GM23338 (cell line): ENCODE measurements around the gene PROX1.

Source experiments
- CREB1 ChIP-seq: fragments of 250-450 bp; sonication (Bioruptor Pico); IDR thresholded peaks from 2 replicates; pipeline ENCODE4 v1.5.0; 2020; ENCODE audit warnings: low read depth, mild to moderate bottlenecking, moderate library complexity
- EZH2 ChIP-seq: fragments of 200-600 bp; sonication (generic); IDR thresholded peaks from one replicate; pipeline ENCODE4 v1.8.0; 2017; ENCODE audit warnings: antibody characterized with exemption, mild to moderate bottlenecking, low read depth; ENCODE audit not compliant: unreplicated experiment
- EZH2phosphoT487 ChIP-seq: fragments of 200-600 bp; sonication (generic); IDR thresholded peaks from one replicate; pipeline ENCODE4 v1.8.1; 2018; ENCODE audit warnings: antibody characterized with exemption; ENCODE audit not compliant: unreplicated experiment
- JUNB ChIP-seq: IDR thresholded peaks from one replicate; pipeline ENCODE4 v1.6.1; 2016; ENCODE audit warnings: antibody characterized with exemption; ENCODE audit not compliant: unreplicated experiment
- POLR2AphosphoS5 ChIP-seq: IDR thresholded peaks from 2 replicates; pipeline ENCODE4 v1.6.1; 2016; ENCODE audit warnings: antibody characterized with exemption, low read depth
- REST ChIP-seq: IDR thresholded peaks from one replicate; pipeline ENCODE4 v1.6.1; 2018; ENCODE audit warnings: antibody characterized with exemption; ENCODE audit not compliant: unreplicated experiment
- STAT1 ChIP-seq: IDR thresholded peaks from one replicate; pipeline ENCODE4 v1.6.1; 2016; ENCODE audit warnings: antibody characterized with exemption; ENCODE audit not compliant: unreplicated experiment
- ZNF331 ChIP-seq: fragments of 250-450 bp; sonication (Bioruptor Pico); IDR thresholded peaks from 2 replicates; pipeline ENCODE4 v1.5.0; 2020; ENCODE audit warnings: low read depth, mild to moderate bottlenecking, moderate library complexity
- TF ChIP-seq, protein P1 (sequence below), 2 experiments: fragments of 200-600 bp in 1 of 2; sonication (generic) in 1 of 2; conservative IDR thresholded peaks; 2 replicates each; pipeline versions ENCODE4 v1.5.1 to v1.6.1; 2016 to 2017; ENCODE audit warnings: antibody characterized with exemption in 2 of 2, low read depth in 2 of 2, mild to moderate bottlenecking in 2 of 2, moderate library complexity in 1 of 2
- TF ChIP-seq, protein P2 (sequence below): fragments of 250-450 bp; sonication (Bioruptor Pico); IDR thresholded peaks from 2 replicates; pipeline ENCODE4 v1.5.0; 2020; ENCODE audit warnings: mild to moderate bottlenecking, moderate library complexity
- TF ChIP-seq, protein P3 (sequence below): IDR thresholded peaks from 2 replicates; pipeline ENCODE4 v1.6.1; 2016; ENCODE audit warnings: antibody characterized with exemption

GRCh38 chr1:214018386-214019268 lies 30.9 kb downstream of the PROX1 start:
- TF ChIP-seq, protein P1, sequence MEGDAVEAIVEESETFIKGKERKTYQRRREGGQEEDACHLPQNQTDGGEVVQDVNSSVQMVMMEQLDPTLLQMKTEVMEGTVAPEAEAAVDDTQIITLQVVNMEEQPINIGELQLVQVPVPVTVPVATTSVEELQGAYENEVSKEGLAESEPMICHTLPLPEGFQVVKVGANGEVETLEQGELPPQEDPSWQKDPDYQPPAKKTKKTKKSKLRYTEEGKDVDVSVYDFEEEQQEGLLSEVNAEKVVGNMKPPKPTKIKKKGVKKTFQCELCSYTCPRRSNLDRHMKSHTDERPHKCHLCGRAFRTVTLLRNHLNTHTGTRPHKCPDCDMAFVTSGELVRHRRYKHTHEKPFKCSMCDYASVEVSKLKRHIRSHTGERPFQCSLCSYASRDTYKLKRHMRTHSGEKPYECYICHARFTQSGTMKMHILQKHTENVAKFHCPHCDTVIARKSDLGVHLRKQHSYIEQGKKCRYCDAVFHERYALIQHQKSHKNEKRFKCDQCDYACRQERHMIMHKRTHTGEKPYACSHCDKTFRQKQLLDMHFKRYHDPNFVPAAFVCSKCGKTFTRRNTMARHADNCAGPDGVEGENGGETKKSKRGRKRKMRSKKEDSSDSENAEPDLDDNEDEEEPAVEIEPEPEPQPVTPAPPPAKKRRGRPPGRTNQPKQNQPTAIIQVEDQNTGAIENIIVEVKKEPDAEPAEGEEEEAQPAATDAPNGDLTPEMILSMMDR (conservative IDR thresholded peaks at IDR 0.05; ENCODE audit: low read depth in 2 of 2) = no peak
- no peak for TF ChIP-seq STAT1
- no peak for TF ChIP-seq POLR2AphosphoS5
- no peak for TF ChIP-seq REST
- TF ChIP-seq, protein P2, sequence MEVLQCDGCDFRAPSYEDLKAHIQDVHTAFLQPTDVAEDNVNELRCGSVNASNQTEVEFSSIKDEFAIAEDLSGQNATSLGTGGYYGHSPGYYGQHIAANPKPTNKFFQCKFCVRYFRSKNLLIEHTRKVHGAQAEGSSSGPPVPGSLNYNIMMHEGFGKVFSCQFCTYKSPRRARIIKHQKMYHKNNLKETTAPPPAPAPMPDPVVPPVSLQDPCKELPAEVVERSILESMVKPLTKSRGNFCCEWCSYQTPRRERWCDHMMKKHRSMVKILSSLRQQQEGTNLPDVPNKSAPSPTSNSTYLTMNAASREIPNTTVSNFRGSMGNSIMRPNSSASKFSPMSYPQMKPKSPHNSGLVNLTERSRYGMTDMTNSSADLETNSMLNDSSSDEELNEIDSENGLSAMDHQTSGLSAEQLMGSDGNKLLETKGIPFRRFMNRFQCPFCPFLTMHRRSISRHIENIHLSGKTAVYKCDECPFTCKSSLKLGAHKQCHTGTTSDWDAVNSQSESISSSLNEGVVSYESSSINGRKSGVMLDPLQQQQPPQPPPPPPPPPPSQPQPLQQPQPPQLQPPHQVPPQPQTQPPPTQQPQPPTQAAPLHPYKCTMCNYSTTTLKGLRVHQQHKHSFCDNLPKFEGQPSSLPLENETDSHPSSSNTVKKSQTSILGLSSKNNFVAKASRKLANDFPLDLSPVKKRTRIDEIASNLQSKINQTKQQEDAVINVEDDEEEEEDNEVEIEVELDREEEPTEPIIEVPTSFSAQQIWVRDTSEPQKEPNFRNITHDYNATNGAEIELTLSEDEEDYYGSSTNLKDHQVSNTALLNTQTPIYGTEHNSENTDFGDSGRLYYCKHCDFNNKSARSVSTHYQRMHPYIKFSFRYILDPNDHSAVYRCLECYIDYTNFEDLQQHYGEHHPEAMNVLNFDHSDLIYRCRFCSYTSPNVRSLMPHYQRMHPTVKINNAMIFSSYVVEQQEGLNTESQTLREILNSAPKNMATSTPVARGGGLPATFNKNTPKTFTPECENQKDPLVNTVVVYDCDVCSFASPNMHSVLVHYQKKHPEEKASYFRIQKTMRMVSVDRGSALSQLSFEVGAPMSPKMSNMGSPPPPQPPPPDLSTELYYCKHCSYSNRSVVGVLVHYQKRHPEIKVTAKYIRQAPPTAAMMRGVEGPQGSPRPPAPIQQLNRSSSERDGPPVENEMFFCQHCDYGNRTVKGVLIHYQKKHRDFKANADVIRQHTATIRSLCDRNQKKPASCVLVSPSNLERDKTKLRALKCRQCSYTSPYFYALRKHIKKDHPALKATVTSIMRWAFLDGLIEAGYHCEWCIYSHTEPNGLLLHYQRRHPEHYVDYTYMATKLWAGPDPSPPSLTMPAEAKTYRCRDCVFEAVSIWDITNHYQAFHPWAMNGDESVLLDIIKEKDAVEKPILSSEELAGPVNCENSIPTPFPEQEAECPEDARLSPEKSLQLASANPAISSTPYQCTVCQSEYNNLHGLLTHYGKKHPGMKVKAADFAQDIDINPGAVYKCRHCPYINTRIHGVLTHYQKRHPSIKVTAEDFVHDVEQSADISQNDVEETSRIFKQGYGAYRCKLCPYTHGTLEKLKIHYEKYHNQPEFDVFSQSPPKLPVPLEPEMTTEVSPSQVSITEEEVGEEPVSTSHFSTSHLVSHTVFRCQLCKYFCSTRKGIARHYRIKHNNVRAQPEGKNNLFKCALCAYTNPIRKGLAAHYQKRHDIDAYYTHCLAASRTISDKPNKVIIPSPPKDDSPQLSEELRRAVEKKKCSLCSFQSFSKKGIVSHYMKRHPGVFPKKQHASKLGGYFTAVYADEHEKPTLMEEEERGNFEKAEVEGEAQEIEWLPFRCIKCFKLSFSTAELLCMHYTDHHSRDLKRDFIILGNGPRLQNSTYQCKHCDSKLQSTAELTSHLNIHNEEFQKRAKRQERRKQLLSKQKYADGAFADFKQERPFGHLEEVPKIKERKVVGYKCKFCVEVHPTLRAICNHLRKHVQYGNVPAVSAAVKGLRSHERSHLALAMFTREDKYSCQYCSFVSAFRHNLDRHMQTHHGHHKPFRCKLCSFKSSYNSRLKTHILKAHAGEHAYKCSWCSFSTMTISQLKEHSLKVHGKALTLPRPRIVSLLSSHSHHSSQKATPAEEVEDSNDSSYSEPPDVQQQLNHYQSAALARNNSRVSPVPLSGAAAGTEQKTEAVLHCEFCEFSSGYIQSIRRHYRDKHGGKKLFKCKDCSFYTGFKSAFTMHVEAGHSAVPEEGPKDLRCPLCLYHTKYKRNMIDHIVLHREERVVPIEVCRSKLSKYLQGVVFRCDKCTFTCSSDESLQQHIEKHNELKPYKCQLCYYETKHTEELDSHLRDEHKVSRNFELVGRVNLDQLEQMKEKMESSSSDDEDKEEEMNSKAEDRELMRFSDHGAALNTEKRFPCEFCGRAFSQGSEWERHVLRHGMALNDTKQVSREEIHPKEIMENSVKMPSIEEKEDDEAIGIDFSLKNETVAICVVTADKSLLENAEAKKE (CRISPR knock-in tag) = no peak
- TF ChIP-seq EZH2 = no peak
- TF ChIP-seq JUNB = no peak
- no peak for TF ChIP-seq EZH2phosphoT487
- TF ChIP-seq, protein P3, sequence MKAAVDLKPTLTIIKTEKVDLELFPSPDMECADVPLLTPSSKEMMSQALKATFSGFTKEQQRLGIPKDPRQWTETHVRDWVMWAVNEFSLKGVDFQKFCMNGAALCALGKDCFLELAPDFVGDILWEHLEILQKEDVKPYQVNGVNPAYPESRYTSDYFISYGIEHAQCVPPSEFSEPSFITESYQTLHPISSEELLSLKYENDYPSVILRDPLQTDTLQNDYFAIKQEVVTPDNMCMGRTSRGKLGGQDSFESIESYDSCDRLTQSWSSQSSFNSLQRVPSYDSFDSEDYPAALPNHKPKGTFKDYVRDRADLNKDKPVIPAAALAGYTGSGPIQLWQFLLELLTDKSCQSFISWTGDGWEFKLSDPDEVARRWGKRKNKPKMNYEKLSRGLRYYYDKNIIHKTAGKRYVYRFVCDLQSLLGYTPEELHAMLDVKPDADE = no peak
- TF ChIP-seq CREB1 (CRISPR knock-in tag) = no peak
- no peak for TF ChIP-seq ZNF331
